ENCODE data around the gene TNIP2. TPM values are rescaled to one million over a fixed set of nuclear protein-coding genes. Genes with fewer than 3 reads are reported as not detected.

Gene TNIP2
- total RNA-seq, 1 donor from 2014 or later = 76.8 TPM

- no peak for TF ChIP-seq CTCF (IDR thresholded peaks at IDR 0.05; ENCODE audit: insufficient read depth, low read length, poor library complexity, severe bottlenecking)
- no peak for DNase-seq (ENCODE audit: low read depth)
- Histone ChIP-seq H3K36me3 (ENCODE audit: control insufficient read depth, insufficient read depth, low read length) (peaks cover 1% of the 10 kb centered on the region), H3K4me3 (ENCODE audit: low read depth, low read length) (no peak overlapping the region), H3K27me3 (ENCODE audit: control insufficient read depth, insufficient read depth, low read length) (no peaks in the 10 kb centered on the region)
These were observed 56.1 kb downstream of the TNIP2 start for GRCh38 chr4:2700031-2700430.

- no peak for DNase-seq (ENCODE audit: low read depth)
- TF ChIP-seq CTCF (IDR thresholded peaks at IDR 0.05; ENCODE audit: insufficient read depth, low read length, poor library complexity, severe bottlenecking) = no peak
- H3K4me3 ChIP-seq (ENCODE audit: low read depth, low read length) = no peak overlapping the region
- no peaks in the 10 kb centered on the region for H3K27me3 ChIP-seq (ENCODE audit: control insufficient read depth, insufficient read depth, low read length)
- peaks cover 1% of the 10 kb centered on the region for H3K36me3 ChIP-seq (ENCODE audit: control insufficient read depth, insufficient read depth, low read length)
These were observed 56.6 kb downstream of the TNIP2 start for GRCh38 chr4:2699534-2699933.

GRCh38 chr4:2698951-2699505, 57.1 kb downstream of the TNIP2 start:
- H3K27me3 ChIP-seq (ENCODE audit: control insufficient read depth, insufficient read depth, low read length) = no peaks in the 10 kb centered on the region
- H3K36me3 ChIP-seq (ENCODE audit: control insufficient read depth, insufficient read depth, low read length) = peaks cover 1% of the 10 kb centered on the region
- no peak overlapping the region for H3K4me3 ChIP-seq (ENCODE audit: low read depth, low read length)
- TF ChIP-seq CTCF (IDR thresholded peaks at IDR 0.05; ENCODE audit: insufficient read depth, low read length, poor library complexity, severe bottlenecking) = no peak
- DNase-seq (ENCODE audit: low read depth) = no peak

DNA sequence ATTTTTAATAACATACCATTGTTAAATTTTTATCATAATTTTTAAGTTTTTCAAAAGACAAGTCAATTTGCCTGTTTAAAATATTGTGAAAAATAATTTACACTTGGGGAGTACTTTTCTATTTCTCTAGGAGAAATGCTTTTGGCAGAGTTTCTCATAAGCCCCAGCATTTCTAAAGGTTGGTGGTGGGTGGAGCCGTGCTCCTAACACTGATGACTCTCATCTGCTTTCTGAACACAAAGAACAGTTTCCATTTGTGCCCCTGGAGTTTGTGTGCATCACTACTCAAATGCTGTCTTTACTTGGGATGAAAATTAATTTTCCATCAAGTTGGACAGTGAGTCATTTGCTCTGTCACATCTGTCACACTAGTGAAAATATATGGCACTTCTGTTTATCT, 57.6 kb downstream of the TNIP2 start:
- TF ChIP-seq CTCF (IDR thresholded peaks at IDR 0.05; ENCODE audit: insufficient read depth, low read length, poor library complexity, severe bottlenecking) = no peak
- peaks cover 4% of the 10 kb centered on the region for H3K36me3 ChIP-seq (ENCODE audit: control insufficient read depth, insufficient read depth, low read length)

DNA sequence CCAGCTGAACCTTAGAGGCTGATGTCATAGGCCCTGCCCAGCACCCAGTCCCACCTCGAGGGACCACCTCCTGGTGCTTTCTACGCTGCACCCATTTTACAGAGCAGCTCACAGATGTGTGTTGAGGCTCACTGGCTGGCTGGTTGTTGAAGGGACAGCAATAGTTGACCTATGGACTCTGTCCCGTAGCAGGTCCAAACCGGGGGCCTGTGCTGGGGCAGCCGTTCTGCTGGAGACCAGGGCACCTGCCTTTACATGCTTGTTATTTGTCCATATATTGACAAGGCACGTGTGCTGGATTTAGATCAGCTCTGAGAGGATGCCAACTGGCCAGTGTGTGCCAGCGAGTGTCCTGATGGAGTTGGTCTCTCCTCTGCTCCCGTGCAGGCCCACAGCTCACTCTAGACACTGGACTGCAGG, 58.1 kb downstream of the TNIP2 start:
- Histone ChIP-seq H3K36me3 (ENCODE audit: control insufficient read depth, insufficient read depth, low read length) (peaks cover 4% of the 10 kb centered on the region), H3K4me3 (ENCODE audit: low read depth, low read length) (no peak overlapping the region), H3K27me3 (ENCODE audit: control insufficient read depth, insufficient read depth, low read length) (no peaks in the 10 kb centered on the region)
- no peak for TF ChIP-seq CTCF (IDR thresholded peaks at IDR 0.05; ENCODE audit: insufficient read depth, low read length, poor library complexity, severe bottlenecking)
- DNase-seq (ENCODE audit: low read depth) = no peak

More for the DNA sequence above, 57.6 kb downstream of the TNIP2 start:
- Histone ChIP-seq H3K27me3 (ENCODE audit: control insufficient read depth, insufficient read depth, low read length) (no peaks in the 10 kb centered on the region), H3K4me3 (ENCODE audit: low read depth, low read length) (no peak overlapping the region)
- no peak for DNase-seq (ENCODE audit: low read depth)

DNA sequence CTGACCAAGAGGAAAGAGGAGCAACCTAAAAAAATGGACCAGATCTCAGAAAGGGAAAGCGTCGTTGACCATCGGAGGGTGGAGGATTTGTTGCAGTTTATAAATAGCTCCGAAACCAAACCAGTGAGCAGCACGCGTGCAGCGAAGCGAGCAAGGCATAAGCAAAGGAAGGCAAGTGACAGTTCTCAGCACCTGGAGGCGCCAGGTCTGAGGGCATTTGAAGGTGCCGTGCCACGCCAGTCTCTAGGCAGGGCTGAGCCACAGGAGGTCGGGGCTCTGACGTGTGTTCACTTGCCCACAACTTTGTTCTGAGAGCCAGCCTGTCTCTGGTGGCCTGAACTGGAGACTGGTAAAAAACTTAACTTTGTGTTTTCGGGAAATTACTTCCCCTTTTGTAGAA, 59.7 kb downstream of the TNIP2 start:
- H3K4me3 ChIP-seq (ENCODE audit: low read depth, low read length) = no peak overlapping the region
- peaks cover 5% of the 10 kb centered on the region for H3K36me3 ChIP-seq (ENCODE audit: control insufficient read depth, insufficient read depth, low read length)
- no peaks in the 10 kb centered on the region for H3K27me3 ChIP-seq (ENCODE audit: control insufficient read depth, insufficient read depth, low read length)
- DNase-seq (ENCODE audit: low read depth) = no peak
- TF ChIP-seq CTCF (IDR thresholded peaks at IDR 0.05; ENCODE audit: insufficient read depth, low read length, poor library complexity, severe bottlenecking) = no peak
